Adrenal gland (tissue), 12 donors: ENCODE results near the gene ALG6. TPM values are rescaled to one million over a fixed set of nuclear protein-coding genes. Genes with fewer than 3 reads are reported as not detected.

Experiments used
- DNase-seq, 7 donors: peaks; one replicate each; pipeline ENCODE4 v3.0.0-alpha.2; 2019 to 2020
- H3K27ac ChIP-seq, 5 donors: fragments of 200-600 bp; sonication (generic) in 4 of 5; 1 replicate in 3 of 5; 2 replicates in 2 of 5; pipeline versions ENCODE4 v1.5.1 to v1.8.0; 2016 to 2020; ENCODE audit warnings: mild to moderate bottlenecking in 1 of 5
- H3K27me3 ChIP-seq: fragments of 200-600 bp; 2 replicates; pipeline ENCODE4 v1.8.0; 2021
- H3K36me3 ChIP-seq, 2 donors: fragments of 200-600 bp; replicated peaks in 1 of 2; 1 replicate in 1 of 2; 2 replicates in 1 of 2; pipeline versions ENCODE4 v1.5.1 to v1.8.0; 2018 to 2022
- H3K4me1 ChIP-seq, 2 donors: fragments of 200-600 bp; replicated peaks in 1 of 2; 1 replicate in 1 of 2; 2 replicates in 1 of 2; pipeline versions ENCODE4 v1.5.1 to v1.8.0; 2018 to 2021
- H3K4me3 ChIP-seq, 4 donors: fragments of 200-600 bp; sonication (generic) in 3 of 4; one replicate each; pipeline ENCODE4 v1.5.1; 2016 to 2018
- H3K9me3 ChIP-seq, 3 donors: fragments of 200-600 bp; sonication (generic) in 1 of 3; replicated peaks in 1 of 3; 1 replicate in 2 of 3; 2 replicates in 1 of 3; pipeline versions ENCODE4 v1.5.1 to v1.8.0; 2016 to 2021
- POLR2A ChIP-seq, 2 donors: fragments of 450-650 bp; IDR thresholded peaks; one replicate each; pipeline ENCODE4 v1.6.1; 2017; ENCODE audit warnings: antibody characterized with exemption in 2 of 2, mild to moderate bottlenecking in 2 of 2, moderate library complexity in 1 of 2
- WGBS, 4 donors: extraction: QIAGEN DNeasy Blood & Tissue Kit in 2 of 4; methylation state at CpG; one replicate each; pipeline versions ENCODE4 v1.1.5 to v1.1.7; 2013 to 2017; 5-methylcytosine and 5-hydroxymethylcytosine counted together
- intact Hi-C, 2 donors: fragments of 100-400 bp; cut with DNase I; formaldehyde crosslinking; loops; one replicate each; pipeline versions ENCODE4 v1.14.1 to v1.15.0; 2022 to 2023
- polyA plus RNA-seq, 3 donors: library from polyadenylated mRNA; stranded (reverse); fragments of 200-250 nt in 2 of 3; fragments of 350-450 nt in 1 of 3; fragmentation: Illumina TruSeq in 1 of 3; extraction: RNeasy Lipid Tissue Mini Kit (QIAGEN cat#74804) in 1 of 3; gene quantifications; one replicate each; pipeline ENCODE4 v1.2.3, GENCODE V29; 2013 to 2014
- total RNA-seq, 9 donors: library from RNA; depleted of rRNA in 4 of 9; stranded (reverse); fragments of >200 nt in 4 of 9; fragments of 120-200 nt in 1 of 9; fragmentation: NEBNext Ultra II Directional in 1 of 9; extraction: Animal tissue kit (Norgen Biotek cat#: 25700) in 1 of 9; gene quantifications; one replicate each; pipeline versions ENCODE4 v1.1.0 to v1.2.4, GENCODE V29; 2013 to 2023
- TF ChIP-seq, protein P1 (sequence below), 6 experiments: fragments of 450-650 bp in 4 of 6; fragments of 200-600 bp in 2 of 6; sonication (generic) in 1 of 6; IDR thresholded peaks; 1 replicate in 5 of 6; 2 replicates in 1 of 6; pipeline versions ENCODE4 v1.5.1 to v1.8.0; 2016 to 2021; ENCODE audit warnings: antibody characterized with exemption in 6 of 6, mild to moderate bottlenecking in 2 of 6, moderate library complexity in 1 of 6
- donor health status: healthy with polysubstance abuse.
- donor health status: Bipolar disorder and iron deficiency.
- donor health status: DM: yes; HTN: yes; CAD: no.
- donor health status: DM: no; HTN: no; CAD: no.
- donor health status: DM: no; HTN: no; CAD: no.
- donor health status: DM: yes; HTN: yes; CAD: no.

Gene ALG6
- total and polyA plus RNA-seq, 12 donors = 7.8 to 29.3 (median 12.0) TPM

DNA sequence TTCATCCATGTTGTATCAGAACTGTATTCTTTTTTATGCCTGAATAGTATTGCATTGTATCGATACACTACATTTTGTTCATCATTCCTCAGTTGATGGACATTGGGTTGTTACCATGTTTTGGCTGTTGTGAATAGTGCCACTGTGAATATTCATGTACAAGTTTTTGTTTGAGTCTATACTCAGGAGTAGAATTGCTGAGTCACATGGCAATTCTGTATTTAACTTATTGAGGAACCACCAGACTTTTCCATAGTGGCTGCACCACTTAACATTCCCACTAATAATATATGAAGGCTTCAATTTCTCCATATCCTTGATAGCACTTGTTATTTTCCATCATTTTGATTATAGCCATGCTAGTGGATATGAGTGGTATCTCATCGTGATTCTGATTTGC, 56.2 kb downstream of the ALG6 start:
- TF ChIP-seq POLR2A (IDR thresholded peaks at IDR 0.05) = no peak
- TF ChIP-seq, protein P1, sequence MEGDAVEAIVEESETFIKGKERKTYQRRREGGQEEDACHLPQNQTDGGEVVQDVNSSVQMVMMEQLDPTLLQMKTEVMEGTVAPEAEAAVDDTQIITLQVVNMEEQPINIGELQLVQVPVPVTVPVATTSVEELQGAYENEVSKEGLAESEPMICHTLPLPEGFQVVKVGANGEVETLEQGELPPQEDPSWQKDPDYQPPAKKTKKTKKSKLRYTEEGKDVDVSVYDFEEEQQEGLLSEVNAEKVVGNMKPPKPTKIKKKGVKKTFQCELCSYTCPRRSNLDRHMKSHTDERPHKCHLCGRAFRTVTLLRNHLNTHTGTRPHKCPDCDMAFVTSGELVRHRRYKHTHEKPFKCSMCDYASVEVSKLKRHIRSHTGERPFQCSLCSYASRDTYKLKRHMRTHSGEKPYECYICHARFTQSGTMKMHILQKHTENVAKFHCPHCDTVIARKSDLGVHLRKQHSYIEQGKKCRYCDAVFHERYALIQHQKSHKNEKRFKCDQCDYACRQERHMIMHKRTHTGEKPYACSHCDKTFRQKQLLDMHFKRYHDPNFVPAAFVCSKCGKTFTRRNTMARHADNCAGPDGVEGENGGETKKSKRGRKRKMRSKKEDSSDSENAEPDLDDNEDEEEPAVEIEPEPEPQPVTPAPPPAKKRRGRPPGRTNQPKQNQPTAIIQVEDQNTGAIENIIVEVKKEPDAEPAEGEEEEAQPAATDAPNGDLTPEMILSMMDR (IDR thresholded peaks at IDR 0.05) = no peak
- H3K4me1 ChIP-seq = no peaks in the 10 kb centered on the region
- no peaks in the 10 kb centered on the region for H3K27me3 ChIP-seq
- intact Hi-C loops = no loop called here
- no peaks in the 10 kb centered on the region for H3K36me3 ChIP-seq
- H3K27ac ChIP-seq = no peak overlapping the region
- no peak for DNase-seq
- 95 to 99% (median 97%) methylated on average over 2 of the region's 2 CpGs for WGBS, 4 donors
- no peaks in the 10 kb centered on the region for H3K9me3 ChIP-seq
- H3K4me3 ChIP-seq = no peak overlapping the region

DNA sequence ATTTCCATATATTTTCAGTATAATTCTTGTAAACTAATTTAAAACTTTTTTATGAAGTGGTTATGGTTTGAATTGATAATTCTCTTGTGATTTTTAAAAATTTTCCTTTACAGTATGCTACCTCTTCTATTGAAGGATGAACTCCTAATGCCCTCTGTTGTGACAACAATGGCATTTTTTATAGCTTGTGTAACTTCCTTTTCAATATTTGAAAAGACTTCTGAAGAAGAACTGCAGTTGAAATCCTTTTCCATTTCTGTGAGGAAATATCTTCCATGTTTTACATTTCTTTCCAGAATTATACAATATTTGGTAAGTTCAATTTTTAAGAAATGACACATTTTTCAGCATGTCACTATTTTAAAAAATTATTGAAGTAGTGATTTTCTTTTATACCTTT, 61.4 kb downstream of the ALG6 start:
- Histone ChIP-seq H3K27ac (no peak overlapping the region), H3K36me3 (no peaks in the 10 kb centered on the region), H3K9me3 (no peaks in the 10 kb centered on the region), H3K27me3 (no peaks in the 10 kb centered on the region), H3K4me3 (no peak overlapping the region), H3K4me1 (no peaks in the 10 kb centered on the region)
- DNase-seq = no peak
- TF ChIP-seq, protein P1 (IDR thresholded peaks at IDR 0.05) = no peak
- no peak for TF ChIP-seq POLR2A (IDR thresholded peaks at IDR 0.05)
- intact Hi-C loops = no loop called here

DNA sequence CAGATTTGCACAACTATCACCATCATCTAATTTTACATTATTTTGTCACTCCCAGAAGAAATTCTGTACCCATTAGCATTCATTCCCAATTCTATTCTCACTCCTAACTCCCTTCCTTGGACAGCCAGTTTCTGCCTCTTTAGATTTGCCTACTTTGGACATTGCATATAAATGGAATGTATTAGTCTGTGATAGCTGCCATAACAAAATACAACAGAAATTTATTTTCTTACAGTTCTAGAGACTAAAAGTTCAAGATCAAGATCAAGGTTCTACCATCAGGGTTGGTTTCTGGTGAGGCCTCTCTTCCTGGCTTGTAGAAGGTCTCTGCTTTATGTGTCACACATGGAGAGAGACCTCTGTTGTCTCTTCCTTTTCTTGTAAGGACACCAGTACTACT, 61.9 kb downstream of the ALG6 start:
- Histone ChIP-seq H3K4me3 (no peak overlapping the region), H3K27me3 (no peaks in the 10 kb centered on the region), H3K9me3 (no peaks in the 10 kb centered on the region), H3K4me1 (no peaks in the 10 kb centered on the region), H3K27ac (no peak overlapping the region), H3K36me3 (no peaks in the 10 kb centered on the region)
- intact Hi-C loops = no loop called here
- DNase-seq = no peak
- no peak for TF ChIP-seq POLR2A (IDR thresholded peaks at IDR 0.05)
- TF ChIP-seq, protein P1 (IDR thresholded peaks at IDR 0.05) = no peak

DNA sequence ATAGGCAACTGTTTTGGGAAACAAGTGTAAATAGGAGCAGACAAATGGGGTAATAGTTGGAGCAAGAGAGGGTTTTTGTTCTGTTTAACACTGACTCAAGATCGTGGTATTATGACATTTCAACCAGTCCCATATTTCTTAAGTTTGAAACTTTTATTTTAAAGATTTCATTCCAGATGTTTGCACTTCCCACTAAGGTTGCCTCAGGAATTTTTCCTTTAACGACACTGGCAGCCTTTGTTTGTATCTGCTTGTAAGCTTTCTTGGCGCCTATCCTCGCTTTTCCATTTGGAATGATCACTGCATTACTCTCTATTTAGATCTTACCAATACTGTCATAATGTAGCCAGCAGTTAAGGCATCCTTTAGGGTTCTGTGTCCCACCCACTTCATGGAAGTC, 67.7 kb downstream of the ALG6 start:
- Histone ChIP-seq H3K4me1 (no peaks in the 10 kb centered on the region), H3K36me3 (no peaks in the 10 kb centered on the region), H3K27me3 (no peaks in the 10 kb centered on the region), H3K4me3 (no peak overlapping the region), H3K27ac (no peak overlapping the region), H3K9me3 (no peaks in the 10 kb centered on the region)
- DNase-seq = no peak
- no peak for TF ChIP-seq POLR2A (IDR thresholded peaks at IDR 0.05)
- TF ChIP-seq, protein P1 (IDR thresholded peaks at IDR 0.05) = no peak
- intact Hi-C loops = no loop called here
- WGBS, 4 donors = 79 to 86% (median 84%) methylated on average over 4 of the region's 4 CpGs
